Kidney (tissue), 14 donors: ENCODE results near the gene GIPC3. TPM values are rescaled to one million over a fixed set of nuclear protein-coding genes. Genes with fewer than 3 reads are reported as not detected.

Source experiments
- DNase-seq, 5 donors: peaks; one replicate each; pipeline ENCODE4 v3.0.0-alpha.2; 2013 to 2020
- FAIRE-seq: peaks from 2 replicates; lab custom pipeline; 2012; peaks lifted over from hg19 to GRCh38; lab: Jason Lieb, UNC
- H3K27ac ChIP-seq, 2 donors: one replicate each; pipeline ENCODE4 v1.7.0; 2013; ENCODE audit warnings: low read depth in 2 of 2, low read length in 2 of 2, inconsistent platforms in 1 of 2
- H3K27me3 ChIP-seq: one replicate; pipeline ENCODE4 v1.7.1; 2013; ENCODE audit warnings: low read length, inconsistent platforms; ENCODE audit not compliant: control insufficient read depth, insufficient read depth
- H3K36me3 ChIP-seq, 3 donors: one replicate each; pipeline versions ENCODE4 v1.7.0 to v1.7.1; 2013; ENCODE audit warnings: low read length in 3 of 3, control low read depth in 1 of 3, inconsistent platforms in 1 of 3; ENCODE audit not compliant: insufficient read depth in 3 of 3, control insufficient read depth in 2 of 3
- H3K4me1 ChIP-seq, 3 donors: one replicate each; pipeline versions ENCODE4 v1.7.0 to v1.7.1; 2013; ENCODE audit warnings: low read length in 3 of 3, inconsistent platforms in 1 of 3, low read depth in 1 of 3; ENCODE audit not compliant: control insufficient read depth in 2 of 3, insufficient read depth in 2 of 3
- H3K4me3 ChIP-seq, 3 donors: one replicate each; pipeline versions ENCODE4 v1.7.0 to v1.8.1; 2013; ENCODE audit warnings: low read length in 3 of 3, control low read depth in 1 of 3, inconsistent platforms in 1 of 3
- H3K9ac ChIP-seq, 3 donors: one replicate each; pipeline versions ENCODE4 v1.7.0 to v1.7.1; 2013; ENCODE audit warnings: low read length in 3 of 3, control low read depth in 1 of 3, inconsistent platforms in 1 of 3
- H3K9me3 ChIP-seq, 3 donors: one replicate each; pipeline versions ENCODE4 v1.7.0 to v1.7.1; 2013; ENCODE audit warnings: low read length in 3 of 3, control low read depth in 1 of 3, inconsistent platforms in 1 of 3; ENCODE audit not compliant: control insufficient read depth in 2 of 3, insufficient read depth in 1 of 3
- CTCF ChIP-seq: IDR thresholded peaks from 3 replicates; pipeline ENCODE4 v1.5.1; 2012; ENCODE audit warnings: mild to moderate bottlenecking, moderate library complexity, borderline replicate concordance; ENCODE audit not compliant: insufficient read depth; ENCODE audit errors: extremely low read depth
- intact Hi-C: fragments of 100-400 bp; cut with DNase I; formaldehyde crosslinking; loops from one replicate; pipeline ENCODE4 v1.11.1; 2022
- polyA plus RNA-seq: library from polyadenylated mRNA; stranded (reverse); fragments of 350-450 nt; fragmentation: Illumina TruSeq; extraction: RNeasy Lipid Tissue Mini Kit (QIAGEN cat#74804); gene quantifications from one replicate; pipeline ENCODE4 v1.2.3, GENCODE V29; 2014; ENCODE audit warnings: low read depth, low replicate concordance; ENCODE audit not compliant: insufficient read depth
- total RNA-seq: library from RNA; stranded (reverse); fragmentation: NEBNext Ultra II Directional; extraction: Animal tissue kit (Norgen Biotek cat#: 25700); gene quantifications from one replicate; pipeline ENCODE4 v1.2.1, GENCODE V29; 2021
- donor health status: control.
- donor health status: control.
- donor health status: control.
- donor health status: control.
- donor health status: control.
- donor health status: DM: yes; HTN: yes; CAD: no.
- donor health status: Normal renal cell carcinoma (clear cell type).

Gene GIPC3
- total and polyA plus RNA-seq, 2 donors from 2014 or later = 2.1 TPM

- Histone ChIP-seq H3K36me3 (peaks cover 0 to 2% (median 0%) of the 10 kb centered on the region in 3 donors), H3K9ac (no peak overlapping the region), H3K27ac (no peak overlapping the region), H3K27me3 (no peaks in the 10 kb centered on the region), H3K4me3 (no peak overlapping the region), H3K9me3 (no peaks in the 10 kb centered on the region), H3K4me1 (peaks cover 0 to 4% (median 3%) of the 10 kb centered on the region in 3 donors)
- intact Hi-C loops = no loop called here
- FAIRE-seq = no peak
- peak in 1 of 5 donors; percentile 82 for DNase-seq
- TF ChIP-seq CTCF = no peak
Measured at GRCh38 chr19:3575949-3576673, 9.2 kb upstream of the GIPC3 start.

GRCh38 chr19:3576696-3577443 is 8.4 kb upstream of the GIPC3 start:
- Histone ChIP-seq H3K36me3 (peaks cover 0 to 2% (median 0%) of the 10 kb centered on the region in 3 donors), H3K27me3 (no peaks in the 10 kb centered on the region), H3K4me1 (peaks cover 0 to 4% (median 3%) of the 10 kb centered on the region in 3 donors), H3K9ac (no peak overlapping the region), H3K27ac (no peak overlapping the region), H3K9me3 (no peaks in the 10 kb centered on the region), H3K4me3 (no peak overlapping the region)
- peak in 4 of 5 donors; percentile 65 to 90 (median 74) for DNase-seq
- TF ChIP-seq CTCF = no peak
- no peak for FAIRE-seq
- intact Hi-C loops = no loop called here

GRCh38 chr19:3577723-3578344 is 7.4 kb upstream of the GIPC3 start:
- no peaks in the 10 kb centered on the region for H3K27me3 ChIP-seq
- TF ChIP-seq CTCF = no peak
- H3K9me3 ChIP-seq = no peaks in the 10 kb centered on the region
- DNase-seq = peak in 1 of 5 donors; percentile 72
- no peak overlapping the region for H3K27ac ChIP-seq
- FAIRE-seq = no peak
- intact Hi-C loops = no loop called here
- no peak overlapping the region for H3K4me3 ChIP-seq
- H3K36me3 ChIP-seq = peaks cover 0 to 2% (median 0%) of the 10 kb centered on the region in 3 donors
- H3K4me1 ChIP-seq = no peaks in the 10 kb centered on the region
- no peak overlapping the region for H3K9ac ChIP-seq
